HUES6 (cell line): Measurements from ENCODE around the gene MYL10.
A peak's percentile ranks its signal among the peaks of the same experiment; 100 is the strongest.

ENCODE experiments used
- H3K27ac ChIP-seq: 2 replicates; pipeline ENCODE4 v1.7.0; 2013; ENCODE audit warnings: low read depth, mild to moderate bottlenecking, low read length, inconsistent platforms
- H3K27me3 ChIP-seq: 2 replicates; pipeline ENCODE4 v1.6.1; 2013; ENCODE audit warnings: low read length; ENCODE audit not compliant: control insufficient read depth, insufficient read depth
- H3K36me3 ChIP-seq: 2 replicates; pipeline ENCODE4 v1.6.1; 2013; ENCODE audit warnings: low read length; ENCODE audit not compliant: control insufficient read depth, insufficient read depth
- H3K4me1 ChIP-seq: 2 replicates; pipeline ENCODE4 v1.6.1; 2013; ENCODE audit warnings: low read length; ENCODE audit not compliant: control insufficient read depth, insufficient read depth
- H3K4me3 ChIP-seq: 2 replicates; pipeline ENCODE4 v1.5.1; 2013; ENCODE audit warnings: low read depth, low read length
- H3K9ac ChIP-seq: one replicate; pipeline ENCODE4 v1.6.1; 2013; ENCODE audit warnings: mild to moderate bottlenecking, low read length
- H3K9me3 ChIP-seq: 2 replicates; pipeline ENCODE4 v1.6.1; 2013; ENCODE audit warnings: low read depth, low read length; ENCODE audit not compliant: control insufficient read depth, insufficient read depth

The MYL10 gene

GRCh38 chr7:101631224-101631714, 2.2 kb upstream of the MYL10 start:
- no peaks in the 10 kb centered on the region for H3K36me3 ChIP-seq
- peaks cover 9% of the 10 kb centered on the region for H3K9me3 ChIP-seq
- H3K4me1 ChIP-seq: peaks cover 16% of the 10 kb centered on the region; the same call in 1 of the 2 replicates
- no peak overlapping the region for H3K27ac ChIP-seq
- H3K9ac ChIP-seq: no peak overlapping the region
- H3K27me3 ChIP-seq: no peaks in the 10 kb centered on the region
- H3K4me3 ChIP-seq: no peak overlapping the region

DNA sequence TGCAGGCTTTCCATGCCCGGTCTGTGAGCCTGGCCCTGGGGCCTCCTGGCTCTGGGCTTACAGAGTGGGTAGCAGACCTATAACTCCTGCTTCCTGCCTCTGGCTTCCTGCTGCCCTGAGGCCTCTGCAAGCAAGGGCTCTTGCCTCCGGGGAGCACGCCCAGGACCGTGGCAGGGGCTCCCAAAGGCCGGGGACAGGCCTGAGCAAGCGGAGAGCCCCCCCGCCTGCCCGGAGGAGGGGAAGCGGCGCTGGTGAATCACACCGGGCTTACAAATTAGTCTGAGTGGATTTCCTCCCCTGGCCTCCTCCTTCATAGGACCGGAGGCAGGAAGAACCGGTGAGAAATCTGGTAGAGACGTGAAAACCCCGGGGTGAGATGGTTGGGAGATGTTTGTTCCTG, 1.5 kb upstream of the MYL10 start:
- Histone ChIP-seq H3K4me1 (peaks cover 22% of the 10 kb centered on the region; the same call in 1 of the 2 replicates), H3K27me3 (no peaks in the 10 kb centered on the region)

GRCh38 chr7:101628522-101628921, 574 bp downstream of the MYL10 start:
- H3K4me1 ChIP-seq: peaks cover 37% of the 10 kb centered on the region

More for the DNA sequence above, 1.5 kb upstream of the MYL10 start:
- Histone ChIP-seq H3K4me3 (no peak overlapping the region), H3K36me3 (no peaks in the 10 kb centered on the region), H3K9ac (no peak overlapping the region), H3K27ac (no peak overlapping the region), H3K9me3 (peaks cover 9% of the 10 kb centered on the region)

GRCh38 chr7:101626758-101627157, 2.3 kb downstream of the MYL10 start:
- Histone ChIP-seq H3K27ac (no peak overlapping the region), H3K9me3 (no peaks in the 10 kb centered on the region), H3K4me1 (peaks cover 37% of the 10 kb centered on the region), H3K27me3 (no peaks in the 10 kb centered on the region), H3K4me3 (no peak overlapping the region), H3K9ac (no peak overlapping the region), H3K36me3 (no peaks in the 10 kb centered on the region)

More at GRCh38 chr7:101628522-101628921, 574 bp downstream of the MYL10 start:
- Histone ChIP-seq H3K4me3 (no peak overlapping the region), H3K27me3 (no peaks in the 10 kb centered on the region), H3K27ac (no peak overlapping the region), H3K9ac (no peak overlapping the region), H3K9me3 (peaks cover 9% of the 10 kb centered on the region), H3K36me3 (no peaks in the 10 kb centered on the region)

DNA sequence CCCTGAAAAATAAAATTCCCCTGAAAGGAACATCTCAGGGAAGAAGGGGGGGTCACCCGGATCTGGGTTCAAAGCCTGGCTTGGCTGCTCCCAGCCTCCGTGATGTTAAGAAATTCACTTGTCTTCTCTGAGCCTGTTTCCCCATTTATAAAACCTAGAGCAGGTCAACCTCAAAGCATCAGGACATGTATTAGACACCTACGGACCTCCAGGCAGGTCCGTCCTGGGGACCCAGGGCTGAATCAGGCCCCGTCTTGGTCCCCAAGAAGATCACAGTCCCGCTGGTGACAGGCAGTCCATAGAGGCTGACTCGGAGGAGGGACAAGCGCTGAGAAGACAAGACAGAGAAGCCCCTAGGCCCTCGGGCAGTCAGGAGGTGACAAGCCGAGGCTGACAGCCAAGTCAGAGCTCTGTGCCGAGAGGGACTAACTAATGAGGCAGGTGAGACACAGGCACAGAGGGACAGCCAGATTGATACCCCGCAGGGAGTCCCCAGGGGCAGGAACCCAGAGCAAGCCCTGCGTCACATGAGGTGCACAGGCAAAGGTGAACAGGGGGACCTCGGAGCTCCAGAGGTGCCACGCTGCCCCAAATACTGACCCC, 2.9 kb downstream of the MYL10 start:
- Histone ChIP-seq H3K9me3 (no peaks in the 10 kb centered on the region), H3K27ac (no peak overlapping the region), H3K27me3 (no peaks in the 10 kb centered on the region), H3K9ac (no peak overlapping the region), H3K4me3 (no peak overlapping the region), H3K36me3 (no peaks in the 10 kb centered on the region), H3K4me1 (peaks cover 34% of the 10 kb centered on the region)

- Histone ChIP-seq H3K9ac (peak overlapping the region; percentile 21), H3K4me1 (peaks cover 24% of the 10 kb centered on the region), H3K9me3 (no peaks in the 10 kb centered on the region), H3K27ac (no peak overlapping the region), H3K36me3 (no peaks in the 10 kb centered on the region), H3K4me3 (no peak overlapping the region; the same call in 1 of the 2 replicates), H3K27me3 (no peaks in the 10 kb centered on the region)
Measured at GRCh38 chr7:101625031-101625791, 3.9 kb downstream of the MYL10 start.

DNA sequence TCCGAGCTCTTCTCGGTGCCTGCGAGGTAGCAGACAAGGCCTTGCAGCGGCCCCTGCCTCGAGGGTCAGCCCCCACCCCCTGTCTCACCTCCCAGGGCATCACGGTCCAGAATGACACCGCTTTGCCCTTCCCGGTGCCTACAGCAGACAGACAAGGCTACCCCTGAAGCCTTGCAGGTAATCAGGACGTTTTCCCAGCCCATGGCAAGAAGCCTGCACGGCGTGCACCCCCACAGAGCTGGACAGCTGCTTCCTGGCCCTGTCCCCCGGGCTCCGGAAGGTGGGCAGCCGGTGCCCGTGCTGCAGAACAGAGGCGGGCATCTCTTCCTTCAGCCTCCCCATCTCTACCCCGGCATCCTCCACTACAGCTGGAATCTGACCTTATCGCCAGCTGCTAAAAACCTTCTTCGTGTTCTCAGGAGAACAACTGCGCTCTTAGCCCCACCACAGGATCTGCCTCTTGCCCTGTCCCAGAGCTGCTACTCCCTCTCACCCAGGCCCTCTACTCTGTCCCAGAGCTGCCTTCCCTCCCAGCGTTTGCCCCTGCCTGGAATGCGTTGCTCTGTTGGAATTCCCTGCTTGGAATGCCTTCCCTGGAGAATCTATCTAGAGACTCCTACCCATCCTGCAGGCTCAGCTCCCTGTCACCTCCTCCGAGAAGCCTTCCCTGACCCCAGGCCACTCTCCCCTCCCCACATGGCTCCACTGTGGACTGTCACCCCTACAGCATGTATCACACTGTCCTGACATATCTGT, 4.7 kb downstream of the MYL10 start:
- Histone ChIP-seq H3K27me3 (no peaks in the 10 kb centered on the region), H3K9ac (peak overlapping the region; percentile 21), H3K36me3 (no peaks in the 10 kb centered on the region), H3K9me3 (no peaks in the 10 kb centered on the region), H3K27ac (no peak overlapping the region), H3K4me1 (peaks cover 23% of the 10 kb centered on the region), H3K4me3 (no peak overlapping the region; the same call in 1 of the 2 replicates)

DNA sequence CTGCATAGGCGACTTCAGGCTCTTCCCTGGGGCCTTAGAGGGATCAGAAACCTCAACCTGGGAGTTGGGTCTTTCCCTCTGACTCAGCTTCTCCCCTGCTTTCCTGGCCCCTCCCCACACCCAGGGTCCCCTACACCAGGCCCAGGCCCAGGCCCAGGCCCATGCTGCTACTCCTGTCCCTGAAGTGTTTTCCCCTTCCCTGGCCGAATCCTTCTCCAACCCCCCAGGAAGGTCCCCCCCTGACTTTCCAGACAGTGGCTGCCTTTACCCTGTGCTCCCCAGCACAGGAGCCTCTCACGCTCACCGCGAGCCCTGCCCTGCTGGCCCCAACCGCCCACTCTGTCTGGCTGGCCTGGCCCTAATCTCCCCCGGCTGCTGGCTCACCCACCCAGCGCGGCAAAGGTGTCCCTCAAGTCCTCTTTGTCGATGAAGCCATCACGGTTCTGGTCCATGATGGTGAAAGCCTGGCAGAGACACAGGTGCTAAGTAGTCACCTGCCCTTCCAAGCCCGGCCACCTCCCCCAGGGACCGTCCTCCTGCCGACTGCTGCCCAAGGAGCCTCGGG, 6.4 kb downstream of the MYL10 start:
- Histone ChIP-seq H3K9me3 (no peaks in the 10 kb centered on the region), H3K27ac (no peak overlapping the region), H3K36me3 (no peaks in the 10 kb centered on the region), H3K27me3 (no peaks in the 10 kb centered on the region), H3K9ac (no peak overlapping the region), H3K4me3 (no peak overlapping the region), H3K4me1 (peaks cover 29% of the 10 kb centered on the region)

DNA sequence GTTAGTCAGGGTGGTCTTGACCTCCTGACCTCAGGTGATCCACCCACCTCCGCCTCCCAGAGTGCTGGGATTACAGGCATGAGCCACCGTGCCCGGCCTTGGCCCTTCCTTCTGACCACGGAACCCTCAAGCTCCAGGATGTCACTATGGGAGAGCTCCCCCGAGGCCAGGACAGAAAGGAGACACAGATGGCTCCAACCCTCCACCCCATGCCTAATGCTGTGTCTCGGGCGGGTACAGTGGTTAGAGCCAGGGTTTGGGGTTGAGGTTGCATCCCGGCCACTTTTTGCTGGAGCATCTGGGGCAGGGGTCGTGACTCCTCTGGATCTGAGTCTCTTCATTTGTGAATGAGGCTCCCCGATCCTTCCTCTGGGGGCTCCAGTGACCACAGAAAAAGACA, 8.1 kb downstream of the MYL10 start:
- H3K4me1 ChIP-seq: peaks cover 24% of the 10 kb centered on the region
- H3K4me3 ChIP-seq: no peak overlapping the region
- no peaks in the 10 kb centered on the region for H3K27me3 ChIP-seq
- H3K27ac ChIP-seq: no peak overlapping the region
- no peak overlapping the region for H3K9ac ChIP-seq
- H3K36me3 ChIP-seq: no peaks in the 10 kb centered on the region
- H3K9me3 ChIP-seq: no peaks in the 10 kb centered on the region

GRCh38 chr7:101620395-101620794, 8.7 kb downstream of the MYL10 start:
- Histone ChIP-seq H3K4me1 (peaks cover 20% of the 10 kb centered on the region), H3K36me3 (no peaks in the 10 kb centered on the region), H3K27ac (no peak overlapping the region), H3K27me3 (no peaks in the 10 kb centered on the region), H3K9me3 (no peaks in the 10 kb centered on the region), H3K4me3 (no peak overlapping the region), H3K9ac (no peak overlapping the region)
